Mesothelial cell of epicardium (in vitro differentiated cells): ENCODE data around the gene CD8B2. TPM values are rescaled to one million over a fixed set of nuclear protein-coding genes. Genes with fewer than 3 reads are reported as not detected.

ENCODE experiments used
- DNase-seq, 2 experiments: peaks; one replicate each; pipeline ENCODE4 v3.0.0; 2021; ENCODE audit warnings: low spot score in 2 of 2; ENCODE audit not compliant: unreplicated experiment in 2 of 2
- H3K27ac Mint-ChIP-seq: 2 replicates; pipeline ENCODE4 v1.8.0; 2021; ENCODE audit warnings: mixed read lengths
- H3K27me3 Mint-ChIP-seq: 2 replicates; pipeline ENCODE4 v1.8.0; 2021; ENCODE audit warnings: low read depth, mixed read lengths
- H3K36me3 Mint-ChIP-seq: 2 replicates; pipeline ENCODE4 v1.8.0; 2021; ENCODE audit warnings: mixed read lengths
- H3K4me1 Mint-ChIP-seq: 2 replicates; pipeline ENCODE4 v1.8.0; 2021; ENCODE audit warnings: mixed read lengths
- H3K4me3 Mint-ChIP-seq: 2 replicates; pipeline ENCODE4 v1.8.0; 2021; ENCODE audit warnings: mild to moderate bottlenecking, moderate library complexity, mixed read lengths
- H3K9me3 Mint-ChIP-seq: 2 replicates; pipeline ENCODE4 v1.8.0; 2021; ENCODE audit warnings: mixed read lengths
- CTCF ChIP-seq: fragments of 200-600 bp; sonication (generic); IDR thresholded peaks from one replicate; pipeline ENCODE4 v1.5.0; 2021; ENCODE audit warnings: antibody characterized with exemption; ENCODE audit not compliant: unreplicated experiment
- total RNA-seq: library from RNA; stranded (reverse); gene quantifications from 3 replicates; pipeline ENCODE4 v1.2.1, GENCODE V29; 2021

Gene CD8B2
- total RNA-seq, 1 donor from 2014 or later = not detected

- H3K4me3 Mint-ChIP-seq = no peak overlapping the region
- H3K27ac Mint-ChIP-seq = no peak overlapping the region
- H3K4me1 Mint-ChIP-seq = no peaks in the 10 kb centered on the region
- DNase-seq = no peak
- no peaks in the 10 kb centered on the region for H3K36me3 Mint-ChIP-seq
- no peaks in the 10 kb centered on the region for H3K9me3 Mint-ChIP-seq
- no peaks in the 10 kb centered on the region for H3K27me3 Mint-ChIP-seq
- no peak for TF ChIP-seq CTCF
Observed at GRCh38 chr2:106516864-106517263, 29.7 kb downstream of the CD8B2 start.

- TF ChIP-seq CTCF = no peak
- DNase-seq = no peak
- Mint-ChIP-seq H3K27me3 (no peaks in the 10 kb centered on the region), H3K9me3 (no peaks in the 10 kb centered on the region), H3K27ac (no peak overlapping the region), H3K36me3 (no peaks in the 10 kb centered on the region), H3K4me1 (no peaks in the 10 kb centered on the region), H3K4me3 (no peak overlapping the region)
Observed at GRCh38 chr2:106517329-106517728, 30.2 kb downstream of the CD8B2 start.

DNA sequence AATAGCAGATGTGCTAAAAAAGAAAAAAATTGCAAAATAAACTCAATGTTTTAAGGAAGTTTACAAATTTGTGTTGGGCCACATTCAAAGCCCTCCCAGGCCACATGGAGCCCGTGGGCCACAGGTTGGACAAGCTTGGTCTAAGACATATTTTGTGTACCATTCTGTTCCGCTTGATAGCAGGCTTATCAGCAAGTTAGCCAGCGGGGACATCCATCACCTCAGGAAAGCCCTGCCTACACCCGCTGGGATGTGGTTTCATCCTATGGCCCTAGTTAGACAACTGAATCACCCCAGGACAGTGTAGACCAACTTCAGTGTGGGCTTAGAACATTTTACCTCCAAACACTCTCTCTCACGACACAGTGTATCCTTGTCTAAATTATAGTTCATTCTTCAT is 32.6 kb downstream of the CD8B2 start:
- no peak for TF ChIP-seq CTCF
- H3K9me3 Mint-ChIP-seq = peaks cover 13% of the 10 kb centered on the region
- DNase-seq = no peak
- H3K27me3 Mint-ChIP-seq = no peaks in the 10 kb centered on the region
- no peak overlapping the region for H3K4me3 Mint-ChIP-seq
- H3K27ac Mint-ChIP-seq = no peak overlapping the region
- no peaks in the 10 kb centered on the region for H3K4me1 Mint-ChIP-seq
- H3K36me3 Mint-ChIP-seq = no peaks in the 10 kb centered on the region

- H3K27me3 Mint-ChIP-seq = no peaks in the 10 kb centered on the region
Observed at GRCh38 chr2:106521016-106521415, 33.9 kb downstream of the CD8B2 start.

GRCh38 chr2:106523976-106524665 is 37.0 kb downstream of the CD8B2 start:
- Mint-ChIP-seq H3K4me3 (no peak overlapping the region), H3K36me3 (no peaks in the 10 kb centered on the region), H3K9me3 (peaks cover 13% of the 10 kb centered on the region), H3K4me1 (no peaks in the 10 kb centered on the region), H3K27me3 (no peaks in the 10 kb centered on the region), H3K27ac (no peak overlapping the region)
- DNase-seq = no peak
- no peak for TF ChIP-seq CTCF

More at GRCh38 chr2:106521016-106521415, 33.9 kb downstream of the CD8B2 start:
- DNase-seq = no peak
- peaks cover 13% of the 10 kb centered on the region for H3K9me3 Mint-ChIP-seq
- H3K4me1 Mint-ChIP-seq = no peaks in the 10 kb centered on the region
- H3K27ac Mint-ChIP-seq = no peak overlapping the region
- no peak overlapping the region for H3K4me3 Mint-ChIP-seq
- TF ChIP-seq CTCF = no peak
- H3K36me3 Mint-ChIP-seq = no peaks in the 10 kb centered on the region
